NT2/D1 (cell line): ENCODE results near the gene PIMREG.
A peak's percentile ranks its signal among the peaks of the same experiment; 100 is the strongest.

Experiments
- DNase-seq: peaks from one replicate; pipeline ENCODE4 v3.0.0-alpha.2; 2011; ENCODE audit warnings: low read depth, low spot score
- H3K27me3 ChIP-seq: 2 replicates; pipeline ENCODE4 v1.6.0; 2011; ENCODE audit warnings: mild to moderate bottlenecking; ENCODE audit not compliant: insufficient read length, insufficient read depth
- H3K36me3 ChIP-seq: 2 replicates; pipeline ENCODE4 v1.6.1; 2011; ENCODE audit warnings: mild to moderate bottlenecking, low read length, mixed read lengths; ENCODE audit not compliant: insufficient read depth, insufficient read length
- H3K4me1 ChIP-seq: 2 replicates; pipeline ENCODE4 v1.5.1; 2011; ENCODE audit not compliant: insufficient read depth, insufficient read length
- H3K4me3 ChIP-seq: 2 replicates; pipeline ENCODE4 v1.5.1; 2011; ENCODE audit warnings: low read depth; ENCODE audit not compliant: insufficient read length
- H3K9ac ChIP-seq: 2 replicates; pipeline ENCODE4 v1.6.0; 2011; ENCODE audit warnings: low read depth; ENCODE audit not compliant: insufficient read length
- H3K9me3 ChIP-seq: 2 replicates; pipeline ENCODE4 v1.5.1; 2011; ENCODE audit warnings: mild to moderate bottlenecking, low read length; ENCODE audit not compliant: insufficient read depth
- SUZ12 ChIP-seq: IDR thresholded peaks from 2 replicates; pipeline ENCODE4 v1.6.1; 2011; ENCODE audit not compliant: insufficient read length, insufficient read depth; ENCODE audit errors: extremely low read depth
- YY1 ChIP-seq: IDR thresholded peaks from 2 replicates; pipeline ENCODE4 v1.6.1; 2011; ENCODE audit not compliant: insufficient read length, insufficient read depth
- ZNF274 ChIP-seq: IDR thresholded peaks from 2 replicates; pipeline ENCODE4 v1.6.1; 2011; ENCODE audit warnings: mild to moderate bottlenecking, low read depth, low read length

PIMREG gene

GRCh38 chr17:6443692-6444570, at the start of gene PIMREG:
PIMREG (plus strand) TSS chr17:6444455; CDS start chr17:6445111, 656 bp downstream.
- H3K4me1 ChIP-seq = peaks cover 8% of the 10 kb centered on the region
- H3K9ac ChIP-seq = peak within 1 kb of the TSS; percentile 93
- peaks cover 32% of the 10 kb centered on the region for H3K36me3 ChIP-seq
- H3K27me3 ChIP-seq = no peaks in the 10 kb centered on the region
- no peak for TF ChIP-seq YY1
- TF ChIP-seq SUZ12 = no peak
- no peak for TF ChIP-seq ZNF274
- peak within 1 kb of the TSS; percentile 72 for H3K4me3 ChIP-seq
- peak; percentile 88 for DNase-seq
- no peaks in the 10 kb centered on the region for H3K9me3 ChIP-seq

GRCh38 chr17:6398955-6399354, 45.3 kb upstream of the PIMREG start:
- H3K4me3 ChIP-seq = no peak overlapping the region
- H3K27me3 ChIP-seq = no peaks in the 10 kb centered on the region
- no peak overlapping the region for H3K9ac ChIP-seq
- no peak for DNase-seq
- no peaks in the 10 kb centered on the region for H3K36me3 ChIP-seq
- no peaks in the 10 kb centered on the region for H3K9me3 ChIP-seq
- TF ChIP-seq YY1 (no peak), SUZ12 (no peak), ZNF274 (no peak)
- H3K4me1 ChIP-seq = peaks cover 10% of the 10 kb centered on the region

GRCh38 chr17:6402258-6402657, 42.0 kb upstream of the PIMREG start:
- H3K36me3 ChIP-seq = no peaks in the 10 kb centered on the region
- no peak overlapping the region for H3K4me3 ChIP-seq
- peaks cover 4% of the 10 kb centered on the region for H3K4me1 ChIP-seq
- no peaks in the 10 kb centered on the region for H3K9me3 ChIP-seq
- no peak overlapping the region for H3K9ac ChIP-seq
- TF ChIP-seq YY1 (no peak), SUZ12 (no peak), ZNF274 (no peak)
- H3K27me3 ChIP-seq = no peaks in the 10 kb centered on the region
- DNase-seq = no peak

GRCh38 chr17:6408276-6408675, 36.0 kb upstream of the PIMREG start:
- Histone ChIP-seq H3K27me3 (no peaks in the 10 kb centered on the region), H3K4me1 (no peaks in the 10 kb centered on the region)
- TF ChIP-seq SUZ12 = no peak
- no peak for TF ChIP-seq ZNF274
- no peak for TF ChIP-seq YY1

GRCh38 chr17:6408735-6409134, 35.5 kb upstream of the PIMREG start:
- DNase-seq = no peak
- H3K36me3 ChIP-seq = no peaks in the 10 kb centered on the region
- H3K4me3 ChIP-seq = no peak overlapping the region
- TF ChIP-seq SUZ12 (no peak), ZNF274 (no peak), YY1 (no peak)
- no peaks in the 10 kb centered on the region for H3K9me3 ChIP-seq
- H3K27me3 ChIP-seq = no peaks in the 10 kb centered on the region
- no peaks in the 10 kb centered on the region for H3K4me1 ChIP-seq
- no peak overlapping the region for H3K9ac ChIP-seq

More at GRCh38 chr17:6408276-6408675, 36.0 kb upstream of the PIMREG start:
- no peak overlapping the region for H3K4me3 ChIP-seq
- no peak for DNase-seq
- H3K9ac ChIP-seq = no peak overlapping the region
- no peaks in the 10 kb centered on the region for H3K9me3 ChIP-seq
- H3K36me3 ChIP-seq = no peaks in the 10 kb centered on the region

GRCh38 chr17:6413065-6413464, 31.2 kb upstream of the PIMREG start:
- no peaks in the 10 kb centered on the region for H3K36me3 ChIP-seq
- H3K4me3 ChIP-seq = no peak overlapping the region
- H3K4me1 ChIP-seq = no peaks in the 10 kb centered on the region
- H3K9me3 ChIP-seq = no peaks in the 10 kb centered on the region
- TF ChIP-seq YY1 = no peak
- no peak for TF ChIP-seq ZNF274
- TF ChIP-seq SUZ12 = no peak
- DNase-seq = peak; percentile 18
- no peaks in the 10 kb centered on the region for H3K27me3 ChIP-seq
- H3K9ac ChIP-seq = no peak overlapping the region

GRCh38 chr17:6415616-6416015, 28.6 kb upstream of the PIMREG start:
- TF ChIP-seq YY1 (no peak), ZNF274 (no peak), SUZ12 (no peak)
- no peak for DNase-seq
- no peak overlapping the region for H3K4me3 ChIP-seq
- no peaks in the 10 kb centered on the region for H3K27me3 ChIP-seq
- no peaks in the 10 kb centered on the region for H3K36me3 ChIP-seq
- no peaks in the 10 kb centered on the region for H3K9me3 ChIP-seq
- no peak overlapping the region for H3K9ac ChIP-seq
- no peaks in the 10 kb centered on the region for H3K4me1 ChIP-seq
